GM18519 (cell line): ENCODE results near the gene TTC28.

Experiments used
- ATAC-seq: cut with Tn5 transposase; IDR thresholded peaks from one replicate; pipeline ENCODE4 v1.9.1; 2021; ENCODE audit warnings: mild to moderate bottlenecking, moderate library complexity; ENCODE audit not compliant: unreplicated experiment, low FRiP score

The TTC28 gene

GRCh38 chr22:28329186-28330073, 350.2 kb downstream of the TTC28 start:
- ATAC-seq, result no peak

GRCh38 chr22:28328756-28329155, 350.9 kb downstream of the TTC28 start:
- ATAC-seq, result no peak

GRCh38 chr22:28316014-28316413, 363.6 kb downstream of the TTC28 start:
- ATAC-seq, result no peak

- no peak for ATAC-seq
Measured at GRCh38 chr22:28314959-28315358, 364.7 kb downstream of the TTC28 start.

GRCh38 chr22:28310299-28310698, 369.3 kb downstream of the TTC28 start:
- ATAC-seq, result no peak

- no peak for ATAC-seq
Measured at GRCh38 chr22:28299753-28300152, 379.9 kb downstream of the TTC28 start.

- no peak for ATAC-seq
Measured at GRCh38 chr22:28299309-28299708, 380.3 kb downstream of the TTC28 start.

GRCh38 chr22:28297504-28297903, 382.1 kb downstream of the TTC28 start:
- no peak for ATAC-seq

- ATAC-seq, result no peak
Measured at GRCh38 chr22:28296452-28296851, 383.2 kb downstream of the TTC28 start.

GRCh38 chr22:28283068-28283654, 396.5 kb downstream of the TTC28 start:
- no peak for ATAC-seq

- no peak for ATAC-seq
Measured at GRCh38 chr22:28282405-28283067, 397.1 kb downstream of the TTC28 start.

- ATAC-seq, result no peak
Measured at GRCh38 chr22:28279888-28280287, 399.8 kb downstream of the TTC28 start.

- ATAC-seq, result no peak
Measured at GRCh38 chr22:28269277-28269676, 410.4 kb downstream of the TTC28 start.

GRCh38 chr22:28268850-28269249, 410.8 kb downstream of the TTC28 start:
- ATAC-seq, result no peak

GRCh38 chr22:28268171-28268570, 411.5 kb downstream of the TTC28 start:
- no peak for ATAC-seq

- ATAC-seq, result no peak
Measured at GRCh38 chr22:28260619-28261018, 419.0 kb downstream of the TTC28 start.

- ATAC-seq, result no peak
Measured at GRCh38 chr22:28259774-28260312, 419.8 kb downstream of the TTC28 start.

GRCh38 chr22:28254396-28254795, 425.2 kb downstream of the TTC28 start:
- no peak for ATAC-seq

- ATAC-seq, result no peak
Measured at GRCh38 chr22:28252539-28252938, 427.1 kb downstream of the TTC28 start.

- ATAC-seq, result no peak
Measured at GRCh38 chr22:28250036-28250695, 429.5 kb downstream of the TTC28 start.

- ATAC-seq, result no peak
Measured at GRCh38 chr22:28249402-28249801, 430.2 kb downstream of the TTC28 start.
